Measurements from ENCODE around the gene EPHA10.

DNA sequence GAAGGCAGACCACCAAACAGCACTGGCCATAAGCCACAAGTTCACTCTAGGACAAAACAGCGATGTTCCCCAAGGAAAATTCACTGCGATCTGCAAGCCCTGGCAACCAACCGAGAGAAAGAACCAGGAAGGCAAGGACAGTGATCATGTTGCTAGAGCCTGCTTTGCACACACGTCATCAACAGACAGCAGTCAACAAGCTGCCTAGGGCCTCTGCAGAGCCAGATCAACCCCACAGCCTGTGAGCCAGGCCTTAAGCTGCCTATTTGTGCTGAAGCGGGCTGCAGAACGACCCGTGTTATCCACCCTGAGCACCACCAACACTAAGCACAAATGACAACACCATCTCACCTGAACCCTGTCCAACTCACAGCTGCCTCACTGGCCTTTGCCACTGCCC, 49.3 kb upstream of the EPHA10 start:
- TF ChIP-seq POLR2A (IDR thresholded peaks at IDR 0.05) (no peak), POLR2AphosphoS5 (IDR thresholded peaks at IDR 0.05) (no peak), CTCF (IDR thresholded peaks at IDR 0.05) (no peak)
